ENCODE data around the gene DBF4. TPM values are rescaled to one million over a fixed set of nuclear protein-coding genes. Genes with fewer than 3 reads are reported as not detected.

Gene DBF4
- total and polyA plus RNA-seq, 2 of the 13 experiments (the other 11 are each of a cell fraction or from before 2014, with no cell fraction given): 5.0 to 64.4 TPM

- Histone ChIP-seq H3K27me3 (ENCODE audit: control insufficient read depth in 1 of 2, insufficient read depth in 2 of 2, low read length in 2 of 2) (no peaks in the 10 kb centered on the region), H3K9ac (ENCODE audit: insufficient read depth, low read depth, low read length) (no peak overlapping the region), H3K9me3 (ENCODE audit: low read length) (no peaks in the 10 kb centered on the region), H3K27ac (ENCODE audit: extremely low read length, insufficient read depth, low read length) (no peak overlapping the region), H2AFZ (ENCODE audit: low read length) (no peak overlapping the region), H3K4me1 (ENCODE audit: insufficient read depth, low read length) (peaks cover 10% of the 10 kb centered on the region; the same call in 1 of the 2 replicates), H4K20me1 (ENCODE audit: insufficient read depth, low read length) (no peaks in the 10 kb centered on the region; the same call in 1 of the 2 replicates), H3K4me2 (ENCODE audit: low read depth, low read length) (no peak overlapping the region), H3K79me2 (ENCODE audit: insufficient read depth, low read length) (no peaks in the 10 kb centered on the region), H3K4me3 (replicated peaks in 1 of 3; ENCODE audit: insufficient read depth in 1 of 3, low read depth in 2 of 3, low read length in 3 of 3) (no peak overlapping the region), H3K36me3 (replicated peaks in 1 of 2; ENCODE audit: control insufficient read depth in 1 of 2, insufficient read depth in 2 of 2, low read length in 2 of 2) (peaks cover 0 to 19% of the 10 kb centered on the region in 2 experiments; a peak in 3 of 5 replicates)
- BruUV-seq (replicated peaks): no TSS peak
- DNase-seq (ENCODE audit: low spot score) (no peak), ATAC-seq (no peak), FAIRE-seq (no peak)
- POLR2A ChIA-PET: no interaction called here
- TF ChIP-seq SETDB1 (CRISPR knock-in tag; IDR thresholded peaks at IDR 0.05; ENCODE audit: borderline replicate concordance) (no peak), ZNF121 (CRISPR knock-in tag; IDR thresholded peaks at IDR 0.05) (no peak), ZSCAN21 (CRISPR knock-in tag; IDR thresholded peaks at IDR 0.05; ENCODE audit: borderline replicate concordance) (no peak), HMGXB4 (CRISPR knock-in tag; IDR thresholded peaks at IDR 0.05; ENCODE audit: borderline replicate concordance in 1 of 2, low read depth in 1 of 2) (no peak), GLMP (CRISPR knock-in tag; IDR thresholded peaks at IDR 0.05; ENCODE audit: borderline replicate concordance) (no peak), CBX5 (CRISPR knock-in tag; IDR thresholded peaks at IDR 0.05; ENCODE audit: borderline replicate concordance) (no peak), REXO4 (CRISPR knock-in tag; IDR thresholded peaks at IDR 0.05; ENCODE audit: borderline replicate concordance) (no peak), TP53 (CRISPR knock-in tag; conservative IDR thresholded peaks at IDR 0.05) (no peak)
- WGBS (ENCODE audit: low lambda C conversion rate): 93% methylated on average over 3 of the region's 3 CpGs
- CTCF ChIA-PET (ENCODE audit: low intra/inter-chr PET ratio, low total read pairs): no interaction called here
- intact Hi-C loops (cut with micrococcal nuclease; ENCODE audit: unreplicated experiment) (no loop called here), in situ Hi-C loops (cut with HindIII; ENCODE audit: extremely low pct_ligation_motif_present, low pct_unique_long_range_greater_than_20kb) (no loop called here)
Measured at GRCh38 chr7:87858417-87859100, 17.7 kb upstream of the DBF4 start.
